HEK293T (cell line): ENCODE measurements around the gene PIGU.

Experiments used
- BHLHE40 ChIP-seq: fragments of 450-650 bp; IDR thresholded peaks from 2 replicates; pipeline ENCODE4 v1.6.1; 2016; ENCODE audit warnings: mild to moderate bottlenecking, moderate library complexity, borderline replicate concordance
- FOXA1 ChIP-seq: fragments of 450-650 bp; IDR thresholded peaks from 2 replicates; pipeline ENCODE4 v1.6.1; 2016; ENCODE audit warnings: mild to moderate bottlenecking
- FOXK2 ChIP-seq: fragments of 450-650 bp; IDR thresholded peaks from 2 replicates; pipeline ENCODE4 v1.6.1; 2016; ENCODE audit warnings: mild to moderate bottlenecking
- SP1 ChIP-seq: fragments of 450-650 bp; IDR thresholded peaks from 2 replicates; pipeline ENCODE4 v1.6.1; 2017
- SUZ12 ChIP-seq: fragments of 450-650 bp; IDR thresholded peaks from 2 replicates; pipeline ENCODE4 v1.6.1; 2016; ENCODE audit warnings: mild to moderate bottlenecking
- TARDBP ChIP-seq: fragments of 450-650 bp; IDR thresholded peaks from 2 replicates; pipeline ENCODE4 v1.6.1; 2016

- no peak for TF ChIP-seq SUZ12
- no peak for TF ChIP-seq SP1
- TF ChIP-seq FOXK2, result no peak
- TF ChIP-seq FOXA1, result no peak
- no peak for TF ChIP-seq BHLHE40
- no peak for TF ChIP-seq TARDBP
These were observed 149.9 kb downstream of the PIGU start for GRCh38 chr20:34527016-34527415.
